Measurements from ENCODE around the gene MRE11. TPM values are rescaled to one million over a fixed set of nuclear protein-coding genes. Genes with fewer than 3 reads are reported as not detected.
A peak's percentile ranks its signal among the peaks of the same experiment; 100 is the strongest.

MRE11 gene
- total RNA-seq, 2 experiments from 2014 or later = 38.3 to 42.0 TPM

- no peak for ATAC-seq
- ChIA-PET CTCF (no interaction called here), POLR2A (no interaction called here)
- Mint-ChIP-seq H3K36me3 (ENCODE audit: low read depth) (peaks cover 13% of the 10 kb centered on the region), H3K4me3 (no peak overlapping the region), H3K9me3 (peaks cover 21% of the 10 kb centered on the region), H3K27ac (no peak overlapping the region), H3K27me3 (peaks cover 44% of the 10 kb centered on the region), H3K4me1 (ENCODE audit: low read depth) (peaks cover 6% of the 10 kb centered on the region)
- TF ChIP-seq, protein P1, sequence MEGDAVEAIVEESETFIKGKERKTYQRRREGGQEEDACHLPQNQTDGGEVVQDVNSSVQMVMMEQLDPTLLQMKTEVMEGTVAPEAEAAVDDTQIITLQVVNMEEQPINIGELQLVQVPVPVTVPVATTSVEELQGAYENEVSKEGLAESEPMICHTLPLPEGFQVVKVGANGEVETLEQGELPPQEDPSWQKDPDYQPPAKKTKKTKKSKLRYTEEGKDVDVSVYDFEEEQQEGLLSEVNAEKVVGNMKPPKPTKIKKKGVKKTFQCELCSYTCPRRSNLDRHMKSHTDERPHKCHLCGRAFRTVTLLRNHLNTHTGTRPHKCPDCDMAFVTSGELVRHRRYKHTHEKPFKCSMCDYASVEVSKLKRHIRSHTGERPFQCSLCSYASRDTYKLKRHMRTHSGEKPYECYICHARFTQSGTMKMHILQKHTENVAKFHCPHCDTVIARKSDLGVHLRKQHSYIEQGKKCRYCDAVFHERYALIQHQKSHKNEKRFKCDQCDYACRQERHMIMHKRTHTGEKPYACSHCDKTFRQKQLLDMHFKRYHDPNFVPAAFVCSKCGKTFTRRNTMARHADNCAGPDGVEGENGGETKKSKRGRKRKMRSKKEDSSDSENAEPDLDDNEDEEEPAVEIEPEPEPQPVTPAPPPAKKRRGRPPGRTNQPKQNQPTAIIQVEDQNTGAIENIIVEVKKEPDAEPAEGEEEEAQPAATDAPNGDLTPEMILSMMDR (IDR thresholded peaks at IDR 0.05) = no peak
- no peak for DNase-seq
- intact Hi-C loops (cut with micrococcal nuclease) = no loop called here
These were observed 91.3 kb downstream of the MRE11 start for GRCh38 chr11:94402355-94402754.

GRCh38 chr11:94401773-94402265 is 91.8 kb downstream of the MRE11 start:
- Mint-ChIP-seq H3K27ac (no peak overlapping the region), H3K36me3 (ENCODE audit: low read depth) (peaks cover 9% of the 10 kb centered on the region), H3K4me1 (ENCODE audit: low read depth) (peaks cover 6% of the 10 kb centered on the region), H3K9me3 (peaks cover 17% of the 10 kb centered on the region), H3K4me3 (no peak overlapping the region), H3K27me3 (peaks cover 44% of the 10 kb centered on the region)
- TF ChIP-seq, protein P1 (IDR thresholded peaks at IDR 0.05) = no peak
- no peak for DNase-seq
- CTCF ChIA-PET = no interaction called here
- POLR2A ChIA-PET = no interaction called here
- intact Hi-C loops (cut with micrococcal nuclease) = no loop called here
- ATAC-seq = no peak

GRCh38 chr11:94400839-94401772 is 92.5 kb downstream of the MRE11 start, which contains the start of gene GPR83:
TSS of gene GPR83 (minus strand) at chr11:94401419. CDS start at chr11:94401247, 172 bp downstream.
- H3K9me3 Mint-ChIP-seq = peaks cover 16% of the 10 kb centered on the region
- H3K27ac Mint-ChIP-seq = no peak within 1 kb of the TSS
- ChIA-PET CTCF (no interaction called here), POLR2A (no interaction called here)
- peaks cover 46% of the 10 kb centered on the region for H3K27me3 Mint-ChIP-seq
- no peak within 1 kb of the TSS for H3K4me3 Mint-ChIP-seq
- DNase-seq (peak; percentile 2), ATAC-seq (peak; percentile 24)
- TF ChIP-seq, protein P1 (IDR thresholded peaks at IDR 0.05) = no peak
- peaks cover 6% of the 10 kb centered on the region for H3K4me1 Mint-ChIP-seq (ENCODE audit: low read depth)
- peaks cover 9% of the 10 kb centered on the region for H3K36me3 Mint-ChIP-seq (ENCODE audit: low read depth)
- intact Hi-C loops (cut with micrococcal nuclease) = no loop called here

DNA sequence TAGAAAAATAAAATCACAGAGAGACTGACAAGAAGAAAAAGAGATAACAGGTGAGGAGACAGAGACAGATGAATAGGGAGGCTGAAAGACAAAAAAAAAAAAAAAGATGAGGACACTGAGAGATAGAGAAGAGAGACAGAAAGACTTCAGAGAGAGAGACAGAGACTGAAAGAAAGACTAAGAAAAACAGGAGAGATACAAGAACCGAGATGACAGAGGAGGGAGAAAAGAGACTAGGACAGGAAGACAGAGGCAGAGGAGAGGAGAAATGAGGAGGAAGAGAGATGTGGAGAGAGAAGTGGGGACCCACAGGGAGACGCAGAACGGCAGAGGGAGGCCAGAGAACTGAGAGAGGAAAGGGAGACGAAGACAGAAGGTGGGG is 93.2 kb downstream of the MRE11 start:
- TF ChIP-seq, protein P1 (IDR thresholded peaks at IDR 0.05) = no peak
- H3K9me3 Mint-ChIP-seq = peaks cover 12% of the 10 kb centered on the region
- peaks cover 9% of the 10 kb centered on the region for H3K36me3 Mint-ChIP-seq (ENCODE audit: low read depth)
- H3K27ac Mint-ChIP-seq = no peak overlapping the region
- DNase-seq (no peak), ATAC-seq (no peak)
- ChIA-PET POLR2A (no interaction called here), CTCF (no interaction called here)
- H3K27me3 Mint-ChIP-seq = peaks cover 46% of the 10 kb centered on the region
- intact Hi-C loops (cut with micrococcal nuclease) = no loop called here
- no peak overlapping the region for H3K4me3 Mint-ChIP-seq
- peaks cover 6% of the 10 kb centered on the region for H3K4me1 Mint-ChIP-seq (ENCODE audit: low read depth)

DNA sequence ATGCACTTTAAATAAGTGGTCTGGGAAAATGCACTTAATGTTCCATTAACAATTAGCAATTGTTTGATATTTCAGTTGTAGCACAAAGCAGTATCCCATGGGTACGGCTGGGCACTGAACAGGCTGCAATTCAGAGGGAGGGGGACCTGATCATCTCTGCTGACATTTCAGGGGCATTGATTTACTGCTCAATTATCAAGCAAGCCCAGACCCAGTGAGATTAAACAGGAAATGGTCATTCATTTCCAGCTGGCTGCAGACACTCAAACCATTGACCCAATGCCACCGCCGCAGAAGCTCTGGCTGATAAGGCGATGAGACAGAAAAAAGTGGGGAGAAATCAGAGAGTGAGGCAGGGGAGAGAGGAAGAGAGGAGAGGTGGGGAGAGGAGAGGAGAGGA is 93.6 kb downstream of the MRE11 start:
- DNase-seq (no peak), ATAC-seq (no peak)
- Mint-ChIP-seq H3K9me3 (peaks cover 12% of the 10 kb centered on the region), H3K36me3 (ENCODE audit: low read depth) (peaks cover 9% of the 10 kb centered on the region), H3K27ac (no peak overlapping the region), H3K4me3 (no peak overlapping the region), H3K27me3 (peaks cover 46% of the 10 kb centered on the region), H3K4me1 (ENCODE audit: low read depth) (peaks cover 6% of the 10 kb centered on the region)
- CTCF ChIA-PET = no interaction called here
- intact Hi-C loops (cut with micrococcal nuclease) = no loop called here
- POLR2A ChIA-PET = no interaction called here
- TF ChIP-seq, protein P1 (IDR thresholded peaks at IDR 0.05) = no peak
